Fibroblast of lung (primary cell): ENCODE data around the gene ADAMTS9. TPM values are rescaled to one million over a fixed set of nuclear protein-coding genes. Genes with fewer than 3 reads are reported as not detected.

Experiments
- DNase-seq, 2 donors: peaks; one replicate each; pipeline versions ENCODE4 v3.0.0 to v3.0.0-alpha.2; 2010; ENCODE audit warnings: low read depth in 2 of 2
- H2AFZ ChIP-seq: 2 replicates; pipeline ENCODE4 v1.5.1; 2012; ENCODE audit warnings: low read length, control low read depth, inconsistent platforms
- H3K27ac ChIP-seq: 2 replicates; pipeline ENCODE4 v1.5.1; 2011; ENCODE audit warnings: low read length, control low read depth; ENCODE audit not compliant: insufficient read depth
- H3K27me3 ChIP-seq: 2 replicates; pipeline ENCODE4 v1.5.1; 2011; ENCODE audit warnings: mild to moderate bottlenecking, low read length; ENCODE audit not compliant: control insufficient read depth, insufficient read depth
- H3K36me3 ChIP-seq: 2 replicates; pipeline ENCODE4 v1.5.1; 2011; ENCODE audit warnings: low read length; ENCODE audit not compliant: control insufficient read depth, insufficient read depth
- H3K4me1 ChIP-seq: 2 replicates; pipeline ENCODE4 v1.5.1; 2011; ENCODE audit warnings: low read length; ENCODE audit not compliant: control insufficient read depth, insufficient read depth; ENCODE audit errors: extremely low read depth
- H3K4me2 ChIP-seq: 2 replicates; pipeline ENCODE4 v1.5.1; 2011; ENCODE audit warnings: low read length, control low read depth; ENCODE audit not compliant: insufficient read depth; ENCODE audit errors: extremely low read depth
- H3K4me3 ChIP-seq, 4 experiments: fragments of 200-600 bp in 1 of 4; sonication (generic) in 1 of 4; replicated peaks in 1 of 4; 2 replicates each; pipeline ENCODE4 v1.5.1; 2011 to 2016; ENCODE audit warnings: low read length in 4 of 4, low read depth in 3 of 4, mild to moderate bottlenecking in 3 of 4, control low read depth in 2 of 4, inconsistent platforms in 1 of 4, mixed read lengths in 1 of 4; ENCODE audit not compliant: insufficient read depth in 1 of 4; ENCODE audit errors: control extremely low read depth in 1 of 4
- H3K79me2 ChIP-seq: 2 replicates; pipeline ENCODE4 v1.5.1; 2012; ENCODE audit warnings: mild to moderate bottlenecking, low read length, inconsistent platforms; ENCODE audit not compliant: control insufficient read depth, insufficient read depth
- H3K9ac ChIP-seq: 2 replicates; pipeline ENCODE4 v1.5.1; 2011; ENCODE audit warnings: mild to moderate bottlenecking, low read length, control low read depth; ENCODE audit not compliant: insufficient read depth
- H3K9me3 ChIP-seq: 2 replicates; pipeline ENCODE4 v1.5.1; 2012; ENCODE audit warnings: low read depth, low read length; ENCODE audit not compliant: control insufficient read depth, insufficient read depth
- H4K20me1 ChIP-seq: 2 replicates; pipeline ENCODE4 v1.5.1; 2011; ENCODE audit warnings: low read length; ENCODE audit not compliant: control insufficient read depth, insufficient read depth; ENCODE audit errors: extremely low read depth
- CTCF ChIP-seq, 2 donors: IDR thresholded peaks in 1 of 2; conservative IDR thresholded peaks in 1 of 2; 1 replicate in 1 of 2; 2 replicates in 1 of 2; pipeline ENCODE4 v1.5.1; 2011 to 2012; ENCODE audit warnings: low read length in 2 of 2, control low read depth in 1 of 2, inconsistent platforms in 1 of 2, low read depth in 1 of 2, mild to moderate bottlenecking in 1 of 2
- EZH2 ChIP-seq: IDR thresholded peaks from 2 replicates; pipeline ENCODE4 v1.5.1; 2012; ENCODE audit warnings: low read length, control low read depth, mild to moderate bottlenecking; ENCODE audit errors: missing control alignments
- polyA plus RNA-seq, 2 donors: library from polyadenylated mRNA; depleted of rRNA in 1 of 2; stranded (reverse) in 1 of 2; unstranded in 1 of 2; fragments of >200 nt; gene quantifications; 2 replicates each; pipeline ENCODE4 v1.2.1, GENCODE V29; 2011 to 2012; ENCODE audit warnings: missing spikeins in 1 of 2
- total RNA-seq: library from RNA; depleted of rRNA; stranded (reverse); fragments of >200 nt; gene quantifications from 2 replicates; pipeline ENCODE4 v1.2.1, GENCODE V29; 2014

The ADAMTS9 gene
- total and polyA plus RNA-seq, 2 donors (not counting 1 experiment from before 2014, with no cell fraction given) = 0.82 to 1.8 TPM

DNA sequence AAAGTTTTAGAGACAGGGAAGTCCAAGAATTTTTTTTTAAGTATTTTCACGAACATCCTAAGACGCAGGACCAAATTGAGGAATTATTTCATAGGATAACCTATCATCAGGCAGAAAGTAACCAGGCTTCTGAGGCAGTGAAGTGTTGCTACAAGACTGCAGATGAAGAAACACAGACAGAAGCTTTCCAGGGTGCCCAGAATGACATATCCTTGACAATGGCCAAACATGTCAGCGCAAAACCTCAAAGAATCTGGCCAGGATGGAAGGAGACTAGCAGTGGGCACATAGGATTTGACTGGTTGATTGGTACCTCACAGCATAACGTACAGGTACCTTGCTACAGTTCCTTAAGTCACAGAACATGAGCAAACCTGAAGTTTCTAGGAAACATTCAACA lies 7.5 kb downstream of the ADAMTS9 start:
- no peaks in the 10 kb centered on the region for H3K36me3 ChIP-seq
- no peak overlapping the region for H2AFZ ChIP-seq
- H4K20me1 ChIP-seq = no peaks in the 10 kb centered on the region
- TF ChIP-seq EZH2 (no peak), CTCF (conservative IDR thresholded peaks at IDR 0.05 in 1 of 2, IDR thresholded peaks at IDR 0.05 in 1 of 2; ENCODE audit: low read depth in 1 of 2, low read length in 2 of 2) (no peak)
- no peak overlapping the region for H3K4me3 ChIP-seq
- H3K9ac ChIP-seq = no peak overlapping the region
- H3K9me3 ChIP-seq = no peaks in the 10 kb centered on the region
- H3K27me3 ChIP-seq = no peaks in the 10 kb centered on the region
- no peaks in the 10 kb centered on the region for H3K4me1 ChIP-seq
- no peak for DNase-seq
- H3K4me2 ChIP-seq = no peak overlapping the region
- H3K79me2 ChIP-seq = no peaks in the 10 kb centered on the region
- H3K27ac ChIP-seq = no peak overlapping the region

GRCh38 chr3:64677961-64678716 lies 9.7 kb downstream of the ADAMTS9 start:
- no peaks in the 10 kb centered on the region for H3K4me1 ChIP-seq
- no peaks in the 10 kb centered on the region for H3K36me3 ChIP-seq

GRCh38 chr3:64676831-64677230 lies 11.0 kb downstream of the ADAMTS9 start:
- no peak for TF ChIP-seq EZH2
- TF ChIP-seq CTCF (conservative IDR thresholded peaks at IDR 0.05 in 1 of 2, IDR thresholded peaks at IDR 0.05 in 1 of 2; ENCODE audit: low read depth in 1 of 2, low read length in 2 of 2) = no peak
- Histone ChIP-seq H3K9ac (no peak overlapping the region), H3K27me3 (no peaks in the 10 kb centered on the region), H3K4me2 (no peak overlapping the region), H3K4me1 (no peaks in the 10 kb centered on the region), H3K4me3 (no peak overlapping the region), H3K36me3 (no peaks in the 10 kb centered on the region), H4K20me1 (no peaks in the 10 kb centered on the region), H3K27ac (no peak overlapping the region), H3K79me2 (no peaks in the 10 kb centered on the region), H2AFZ (no peak overlapping the region), H3K9me3 (no peaks in the 10 kb centered on the region)
- no peak for DNase-seq

More at GRCh38 chr3:64677961-64678716, 9.7 kb downstream of the ADAMTS9 start:
- H3K9me3 ChIP-seq = no peaks in the 10 kb centered on the region
- DNase-seq = no peak
- no peak overlapping the region for H3K4me3 ChIP-seq
- H2AFZ ChIP-seq = no peak overlapping the region
- H3K27me3 ChIP-seq = no peaks in the 10 kb centered on the region
- TF ChIP-seq EZH2 = no peak
- no peak for TF ChIP-seq CTCF (conservative IDR thresholded peaks at IDR 0.05 in 1 of 2, IDR thresholded peaks at IDR 0.05 in 1 of 2; ENCODE audit: low read depth in 1 of 2, low read length in 2 of 2)
- H3K9ac ChIP-seq = no peak overlapping the region
- no peaks in the 10 kb centered on the region for H3K79me2 ChIP-seq
- H4K20me1 ChIP-seq = no peaks in the 10 kb centered on the region
- H3K27ac ChIP-seq = no peak overlapping the region
- no peak overlapping the region for H3K4me2 ChIP-seq
